RCC 7860 (cell line): ENCODE results near the gene GFM2.
"Not testable (repeated sequence)": the region's sequence is repeated elsewhere in the genome, so short reads cannot be mapped to it uniquely, and the experiment has no call there.

Experiments used
- DNase-seq: peaks from one replicate; pipeline ENCODE4 v3.0.0-alpha.2; 2015; ENCODE audit warnings: low spot score
- FAIRE-seq: peaks from 2 replicates; lab custom pipeline; 2012; peaks lifted over from hg19 to GRCh38; lab: Jason Lieb, UNC

The GFM2 gene, protein sequence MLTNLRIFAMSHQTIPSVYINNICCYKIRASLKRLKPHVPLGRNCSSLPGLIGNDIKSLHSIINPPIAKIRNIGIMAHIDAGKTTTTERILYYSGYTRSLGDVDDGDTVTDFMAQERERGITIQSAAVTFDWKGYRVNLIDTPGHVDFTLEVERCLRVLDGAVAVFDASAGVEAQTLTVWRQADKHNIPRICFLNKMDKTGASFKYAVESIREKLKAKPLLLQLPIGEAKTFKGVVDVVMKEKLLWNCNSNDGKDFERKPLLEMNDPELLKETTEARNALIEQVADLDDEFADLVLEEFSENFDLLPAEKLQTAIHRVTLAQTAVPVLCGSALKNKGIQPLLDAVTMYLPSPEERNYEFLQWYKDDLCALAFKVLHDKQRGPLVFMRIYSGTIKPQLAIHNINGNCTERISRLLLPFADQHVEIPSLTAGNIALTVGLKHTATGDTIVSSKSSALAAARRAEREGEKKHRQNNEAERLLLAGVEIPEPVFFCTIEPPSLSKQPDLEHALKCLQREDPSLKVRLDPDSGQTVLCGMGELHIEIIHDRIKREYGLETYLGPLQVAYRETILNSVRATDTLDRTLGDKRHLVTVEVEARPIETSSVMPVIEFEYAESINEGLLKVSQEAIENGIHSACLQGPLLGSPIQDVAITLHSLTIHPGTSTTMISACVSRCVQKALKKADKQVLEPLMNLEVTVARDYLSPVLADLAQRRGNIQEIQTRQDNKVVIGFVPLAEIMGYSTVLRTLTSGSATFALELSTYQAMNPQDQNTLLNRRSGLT

DNA sequence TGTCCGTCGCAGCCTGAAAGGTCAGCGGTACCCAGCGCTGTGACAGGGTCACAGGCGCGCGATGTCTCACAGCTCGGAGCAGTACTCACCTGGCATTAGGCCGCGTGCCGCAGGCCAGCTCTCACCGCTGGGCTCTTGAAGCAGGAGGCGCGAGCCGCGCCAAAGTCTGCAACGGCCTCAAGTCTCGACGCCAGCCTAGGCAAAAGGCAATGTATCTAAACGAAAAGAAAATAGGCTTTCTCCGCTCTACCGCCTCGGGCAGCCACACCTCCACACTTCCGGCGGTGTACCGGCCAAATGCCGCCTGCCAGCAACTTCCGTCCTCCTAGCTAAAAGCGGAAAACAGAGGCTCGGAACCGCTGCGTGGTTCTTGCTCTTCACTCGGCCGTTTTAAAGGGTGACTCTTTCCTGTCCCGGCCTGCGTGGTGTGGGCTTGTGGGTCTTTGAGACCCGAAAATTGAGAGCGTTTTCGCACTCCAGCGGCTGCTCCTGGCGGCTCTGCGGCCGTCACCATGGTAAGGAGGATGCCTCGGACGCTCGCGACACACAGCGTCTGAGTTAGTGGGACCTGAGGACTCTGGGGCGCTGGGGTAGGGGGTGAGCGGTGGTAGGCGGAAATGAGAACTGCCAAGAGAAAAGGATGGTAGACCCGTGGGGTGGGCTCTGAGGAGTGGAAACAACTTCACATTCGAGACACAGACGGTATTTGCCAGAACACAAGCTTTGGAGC, at the start of gene GFM2, which contains the start of gene NSA2:
GFM2 (minus strand) TSS at position 269 of the 730 bp plus-strand sequence. CDS start 3,375 bp downstream, outside the sequence.
NSA2 (plus strand) TSS at position 401 of the 730 bp plus-strand sequence; CDS start at position 513, 112 bp downstream.
- no peak for FAIRE-seq
- DNase-seq: peak; percentile 63

DNA sequence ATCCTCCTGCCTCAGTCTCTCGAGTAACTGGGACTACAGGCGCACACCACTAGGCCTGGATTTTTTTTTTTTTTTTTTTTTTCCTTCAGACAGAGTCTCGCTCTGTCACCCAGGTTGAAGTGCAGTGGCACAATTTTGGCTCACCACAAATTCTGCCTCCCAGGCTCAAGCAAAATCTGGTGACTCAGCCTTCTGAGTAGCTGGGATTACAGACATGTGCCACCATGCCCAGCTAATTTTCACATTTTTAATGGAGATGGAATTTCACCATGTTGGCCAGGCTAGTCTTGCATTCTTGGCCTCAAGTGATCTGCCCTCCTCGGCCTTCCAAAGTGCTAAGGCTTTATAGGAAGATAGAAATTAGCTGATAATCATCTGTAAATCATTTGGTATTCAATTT, 44.0 kb upstream of the GFM2 start:
- FAIRE-seq (no peak), DNase-seq (peak; percentile 17)

- FAIRE-seq (no peak), DNase-seq (no peak)
Observed at GRCh38 chr5:74801941-74802340, 35.0 kb upstream of the GFM2 start.

DNA sequence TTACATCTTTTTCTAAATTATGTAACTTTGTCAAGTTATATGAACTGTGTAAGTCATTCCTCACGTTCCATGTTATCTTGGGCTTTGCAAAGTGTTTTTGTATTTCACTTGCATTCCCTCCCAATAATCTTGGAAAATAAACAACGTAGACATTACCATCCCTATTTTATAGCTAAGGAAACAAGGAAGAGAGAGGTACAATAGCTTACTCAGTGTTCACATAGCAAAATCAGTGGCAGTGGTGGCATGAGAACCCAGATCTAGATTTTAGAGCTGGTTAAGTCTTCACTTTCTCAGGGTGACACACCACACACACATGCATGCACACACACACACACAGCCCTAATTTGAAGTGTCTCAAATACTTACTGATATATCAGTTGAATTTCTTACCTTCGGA, 34.3 kb upstream of the GFM2 start:
- no peak for DNase-seq
- no peak for FAIRE-seq

DNA sequence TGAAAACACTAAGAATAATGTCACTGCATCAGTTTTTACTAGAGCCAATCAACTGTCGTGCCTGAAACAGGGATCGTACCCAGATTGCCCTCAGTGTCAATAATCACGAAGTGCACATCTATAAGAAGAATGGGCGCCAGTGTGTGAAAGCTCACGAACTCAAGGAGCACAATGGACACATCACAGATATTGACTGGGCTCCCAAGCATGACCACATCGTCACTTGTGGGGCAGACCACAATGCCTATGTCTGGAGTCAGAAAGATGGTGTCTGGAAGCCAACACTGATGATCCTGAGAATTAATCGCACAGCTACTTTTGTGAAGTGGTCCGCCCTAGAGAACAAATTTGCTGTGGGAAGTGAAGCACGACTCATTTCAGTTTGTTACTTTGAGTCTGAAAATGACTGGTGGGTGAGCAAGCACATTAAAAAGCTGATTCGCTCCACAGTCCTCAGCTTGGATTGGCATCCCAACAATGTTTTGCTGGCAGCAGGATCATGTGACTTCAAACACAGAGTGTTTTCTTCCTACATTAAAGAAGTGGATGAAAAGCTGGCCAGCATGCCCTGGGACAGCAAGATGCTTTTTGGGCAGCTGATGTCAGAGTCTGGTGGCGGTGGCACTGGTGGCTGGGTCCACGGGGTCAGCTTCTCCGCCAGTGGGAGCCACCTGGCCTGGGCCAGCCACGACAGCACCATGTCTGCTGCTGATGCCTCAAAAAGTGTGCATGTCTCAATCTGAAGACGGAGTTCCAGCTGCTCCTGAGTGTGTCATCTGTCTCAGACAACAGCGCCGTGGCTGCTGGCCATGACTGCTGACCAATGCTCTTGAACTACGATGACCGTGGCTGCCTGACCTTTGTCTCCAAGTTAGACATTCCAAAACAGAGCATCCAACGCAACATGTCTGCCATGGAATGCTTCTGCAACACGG, 32.3 kb upstream of the GFM2 start:
- DNase-seq: peak; percentile 57
- FAIRE-seq: peak; percentile 78

DNA sequence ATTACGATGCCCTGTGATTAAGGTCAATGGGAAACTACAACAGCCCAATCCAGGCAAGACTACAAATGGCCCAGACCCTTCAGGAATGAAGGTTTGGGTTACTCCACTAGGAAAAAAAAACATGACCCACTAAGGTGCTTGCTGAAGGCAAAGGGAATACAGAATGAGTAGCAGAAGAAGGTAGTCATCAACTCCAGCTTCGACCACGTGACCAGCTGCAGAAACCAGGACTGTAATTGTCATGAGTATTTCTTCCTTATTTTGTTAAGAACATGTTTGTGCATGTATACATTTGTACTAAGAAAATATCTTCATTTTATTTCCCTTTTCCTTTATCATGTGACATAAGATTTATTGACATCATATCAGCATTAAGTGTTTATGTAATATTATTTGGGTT, 24.8 kb upstream of the GFM2 start:
- FAIRE-seq, DNase-seq: not testable (repeated sequence)

- no peak for DNase-seq
- no peak for FAIRE-seq
Observed at GRCh38 chr5:74787424-74787823, 20.5 kb upstream of the GFM2 start.

GRCh38 chr5:74786851-74787250, 19.9 kb upstream of the GFM2 start:
- FAIRE-seq: no peak
- DNase-seq: no peak

DNA sequence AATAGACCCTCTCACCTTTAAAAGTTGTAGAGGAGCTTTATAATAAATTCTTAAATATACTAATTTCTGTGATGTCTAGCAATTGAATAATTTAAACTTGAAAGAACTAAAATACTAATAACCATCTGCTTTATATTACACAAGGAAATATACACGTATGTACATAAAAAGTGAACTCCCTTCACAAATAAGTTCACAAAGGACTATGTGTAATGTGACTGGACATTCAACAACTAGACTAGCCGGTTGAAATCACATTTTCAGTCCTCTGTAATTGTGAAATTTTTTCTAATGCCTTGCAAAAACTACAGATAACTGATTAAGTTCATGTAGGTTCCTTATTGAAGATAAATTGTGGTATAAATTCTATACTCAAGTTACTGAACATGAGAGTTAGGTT, 11.7 kb upstream of the GFM2 start:
- DNase-seq (no peak), FAIRE-seq (no peak)

DNA sequence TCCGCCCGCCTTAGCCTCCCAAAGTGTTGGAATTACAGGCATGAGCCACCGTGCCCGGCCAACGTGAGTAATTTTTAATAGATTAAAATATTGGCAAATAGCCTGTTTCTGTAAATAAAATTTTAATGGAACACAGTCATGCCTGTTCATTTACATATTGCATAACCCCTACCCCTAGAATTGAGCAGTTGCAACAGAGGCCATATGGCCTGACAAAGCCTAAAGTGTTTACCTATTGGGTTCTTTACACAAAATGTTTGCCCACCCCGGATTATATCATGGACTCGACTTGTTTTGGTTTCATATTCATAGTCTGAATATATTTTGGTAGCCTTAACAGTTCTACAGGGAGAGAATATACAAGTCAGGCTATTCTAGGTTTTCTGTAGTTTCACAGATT, 5.4 kb upstream of the GFM2 start:
- DNase-seq (no peak), FAIRE-seq (no peak)

GRCh38 chr5:74767579-74767913, 629 bp upstream of the GFM2 start:
- FAIRE-seq (no peak), DNase-seq (no peak)

DNA sequence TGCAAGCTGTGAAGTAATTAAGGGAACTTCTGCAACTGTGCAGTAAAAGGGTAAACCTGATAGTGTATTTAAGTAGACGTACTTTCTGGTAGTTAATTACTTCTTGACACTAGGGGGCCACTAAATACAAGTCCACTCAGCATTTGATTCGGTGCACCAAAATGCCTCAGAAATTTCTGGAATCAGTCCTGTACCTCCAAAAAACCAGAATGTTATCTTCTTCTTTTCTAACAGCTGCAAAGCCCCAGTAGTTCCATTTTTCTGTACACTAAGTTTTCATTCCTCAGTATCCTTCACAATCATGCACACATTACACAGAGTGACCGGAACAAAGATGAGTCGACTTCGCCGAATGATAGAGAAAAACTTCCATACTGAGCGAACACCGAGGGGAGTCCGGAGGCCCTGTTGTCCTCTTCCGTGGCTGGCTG, 484 bp downstream of the GFM2 start:
- peak; percentile 14 for DNase-seq
- FAIRE-seq: no peak

DNA sequence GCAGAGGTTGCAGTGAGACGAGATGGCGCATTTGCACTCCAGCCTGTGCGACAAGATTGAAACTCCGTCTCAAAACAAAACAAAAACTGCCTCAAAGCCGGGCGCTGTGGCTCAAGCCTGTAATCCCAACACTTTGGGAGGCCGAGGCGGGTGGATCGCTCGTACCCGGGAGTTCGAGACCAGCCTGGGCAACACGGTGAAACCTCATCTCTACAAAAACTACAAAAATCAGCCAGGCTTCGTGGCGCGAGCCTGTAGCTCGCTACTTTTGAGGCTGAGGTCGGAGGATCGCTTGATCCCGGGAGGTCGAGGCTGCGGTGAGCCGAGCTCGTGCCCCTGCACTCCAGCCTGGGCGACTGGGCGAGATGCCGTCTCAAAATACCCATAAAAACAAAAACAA, 988 bp downstream of the GFM2 start:
- FAIRE-seq (no peak), DNase-seq (no peak)

- DNase-seq (no peak), FAIRE-seq (no peak)
Observed at GRCh38 chr5:74765201-74765600, 1.7 kb downstream of the GFM2 start.

GRCh38 chr5:74763504-74763903, 3.4 kb downstream of the GFM2 start:
- DNase-seq (no peak), FAIRE-seq (no peak)

- DNase-seq: peak; percentile 81
- FAIRE-seq: peak; percentile 87
Observed at GRCh38 chr5:74762599-74762998, 4.3 kb downstream of the GFM2 start.

GRCh38 chr5:74761241-74761640, 5.7 kb downstream of the GFM2 start:
- DNase-seq (peak; percentile 29), FAIRE-seq (peak; percentile 77)

DNA sequence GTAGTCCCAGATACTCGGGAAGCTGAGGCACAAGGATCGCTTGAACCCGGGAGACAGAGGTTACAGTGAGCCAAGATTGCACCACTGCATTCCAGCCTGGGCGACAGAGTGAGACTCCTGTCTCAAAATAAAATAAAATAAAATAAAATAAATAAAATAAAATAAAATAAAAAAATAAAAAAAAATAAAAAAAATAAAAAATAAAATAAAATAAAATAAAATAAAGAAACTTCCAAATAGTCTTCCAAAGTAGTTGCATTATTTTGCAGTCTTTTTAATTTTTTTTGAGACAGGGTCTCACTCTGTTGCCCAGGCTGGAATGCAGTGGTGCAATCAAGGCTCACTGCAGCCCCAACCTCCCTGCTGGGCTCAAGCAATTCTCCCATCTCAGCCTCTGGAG, 18.2 kb downstream of the GFM2 start:
- DNase-seq, FAIRE-seq: not testable (repeated sequence)

- no peak for FAIRE-seq
- no peak for DNase-seq
Observed at GRCh38 chr5:74738406-74738805, 28.5 kb downstream of the GFM2 start.

DNA sequence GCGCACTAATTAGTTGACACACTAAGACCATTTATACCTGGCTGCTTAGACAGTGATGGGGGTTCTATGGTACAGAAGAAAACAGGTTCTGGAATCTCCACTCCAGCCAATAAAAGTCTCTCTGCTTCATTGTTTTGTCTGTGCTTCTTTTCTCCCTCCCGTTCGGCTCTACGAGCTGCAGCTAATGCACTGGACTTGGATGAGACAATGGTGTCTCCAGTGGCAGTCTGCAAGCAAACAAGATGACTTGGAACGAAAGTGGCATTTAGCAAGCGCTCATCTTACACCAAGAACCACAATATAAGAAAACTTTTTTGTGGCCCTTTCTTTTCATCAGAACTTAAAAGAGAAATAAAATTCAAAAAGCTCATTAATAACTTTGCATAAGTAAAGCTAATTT, 30.2 kb downstream of the GFM2 start:
- FAIRE-seq (no peak), DNase-seq (no peak)
